ENCODE measurements around the gene S100Z.
A peak's percentile ranks its signal among the peaks of the same experiment; 100 is the strongest.
"Not testable (repeated sequence)": the region's sequence is repeated elsewhere in the genome, so short reads cannot be mapped to it uniquely, and the experiment has no call there.

S100Z gene

DNA sequence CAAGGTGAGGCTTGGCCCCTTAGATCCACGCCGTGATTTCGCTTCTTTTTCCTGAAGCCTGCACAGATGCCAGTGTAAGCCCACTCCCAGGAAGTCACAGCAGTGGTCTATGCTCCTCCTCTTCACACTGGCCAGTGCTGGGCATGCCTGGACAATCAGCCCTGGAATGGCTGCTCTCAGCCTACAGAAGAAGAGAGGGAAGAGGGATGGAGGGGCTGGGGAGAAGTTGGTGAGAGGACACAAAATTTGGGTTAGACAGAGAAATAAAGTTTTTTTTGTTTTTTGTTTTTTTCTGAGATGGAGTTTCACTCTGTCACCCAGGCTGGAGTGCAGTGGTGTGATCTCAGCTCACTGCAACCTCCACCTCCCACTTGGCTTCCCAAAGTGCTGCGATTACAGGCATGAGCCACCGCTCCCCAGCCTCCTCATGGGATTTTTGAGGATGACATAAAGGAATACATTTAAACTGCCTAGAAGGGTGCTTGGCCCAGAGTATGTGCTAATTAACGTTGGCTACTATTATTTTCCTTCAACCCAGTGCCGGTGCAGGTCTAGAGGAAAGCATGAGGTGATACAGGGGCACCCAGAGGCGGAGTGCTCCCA is 830 bp downstream of the S100Z start:
- DNase-seq (ENCODE audit: insufficient read length, low spot score) (no peak), FAIRE-seq (no peak)
- no peak for TF ChIP-seq POLR2A (IDR thresholded peaks at IDR 0.05; ENCODE audit: low read depth, low read length)

GRCh38 chr5:76851728-76852369 is 2.0 kb downstream of the S100Z start:
- TF ChIP-seq POLR2A (IDR thresholded peaks at IDR 0.05; ENCODE audit: low read depth, low read length): no peak
- no peak for FAIRE-seq
- no peak for DNase-seq (ENCODE audit: insufficient read length, low spot score)

GRCh38 chr5:76852772-76853171 is 3.0 kb downstream of the S100Z start:
- TF ChIP-seq POLR2A (IDR thresholded peaks at IDR 0.05; ENCODE audit: low read depth, low read length): no peak
- no peak for DNase-seq (ENCODE audit: insufficient read length, low spot score)
- FAIRE-seq: no peak

- DNase-seq (ENCODE audit: insufficient read length, low spot score); FAIRE-seq: not testable (repeated sequence)
These were observed 3.9 kb downstream of the S100Z start for GRCh38 chr5:76853741-76854140.

DNA sequence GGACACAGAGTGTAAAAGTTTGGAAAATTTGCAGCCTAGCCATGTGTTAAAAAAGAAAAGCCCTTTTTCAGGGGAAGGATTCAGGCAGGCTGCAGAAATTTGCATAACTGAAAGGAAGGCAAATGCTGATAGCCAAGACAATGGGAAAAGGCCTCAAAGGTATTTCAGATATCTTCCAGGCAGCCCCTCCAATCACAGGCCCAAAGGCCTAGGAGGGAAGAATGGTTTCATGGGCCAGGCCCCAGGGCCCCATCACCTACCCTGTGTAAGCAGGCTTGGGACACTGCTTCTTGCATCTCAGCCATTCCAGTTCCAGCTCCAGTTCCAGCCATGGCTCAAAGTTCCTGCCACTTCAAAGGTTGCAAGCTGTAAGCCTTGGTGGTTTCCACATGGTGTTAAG is 4.8 kb downstream of the S100Z start:
- TF ChIP-seq POLR2A (IDR thresholded peaks at IDR 0.05; ENCODE audit: low read depth, low read length): no peak
- FAIRE-seq: no peak

DNA sequence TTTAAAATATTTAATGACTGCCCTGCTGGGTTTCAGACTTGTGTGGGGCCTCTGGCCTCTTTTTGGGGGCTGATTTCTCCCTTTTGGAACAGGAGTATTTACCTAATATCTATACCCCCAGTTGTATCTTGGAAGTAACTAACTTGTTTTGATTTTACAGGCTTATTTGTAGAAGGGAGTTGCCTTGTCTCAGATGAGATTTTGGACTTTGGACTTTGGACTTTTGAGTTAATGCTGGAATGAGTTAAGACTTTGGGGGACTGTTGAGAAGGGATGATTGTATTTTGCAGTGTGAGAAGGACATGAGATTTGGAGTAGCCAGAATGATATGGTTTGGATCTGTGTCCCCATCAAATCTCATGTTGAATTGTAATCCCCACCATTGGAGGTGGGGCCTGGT is 5.7 kb downstream of the S100Z start:
- not testable (repeated sequence) for FAIRE-seq

More for the DNA sequence above, 4.8 kb downstream of the S100Z start:
- no peak for DNase-seq (ENCODE audit: insufficient read length, low spot score)

DNA sequence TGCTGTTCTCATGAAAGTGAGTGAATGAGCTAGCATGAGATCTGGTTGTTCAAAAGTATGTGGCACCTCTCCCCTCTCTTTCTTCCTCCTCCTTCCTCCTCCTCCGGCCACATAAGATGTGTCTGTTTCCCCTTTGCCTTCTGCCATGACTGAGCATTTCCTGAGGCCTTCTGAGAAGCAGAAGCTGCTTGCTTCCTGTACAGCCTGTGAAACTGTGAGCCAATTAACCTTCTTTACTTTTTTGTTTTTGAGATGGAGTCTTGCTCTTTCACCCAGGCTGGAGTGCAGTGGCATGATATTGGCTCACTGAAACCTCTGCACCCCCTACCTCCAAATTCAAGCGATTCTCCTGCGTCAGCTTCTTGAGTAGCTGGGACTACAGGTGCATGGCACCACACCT is 6.1 kb downstream of the S100Z start:
- DNase-seq (ENCODE audit: insufficient read length, low spot score): no peak
- no peak for TF ChIP-seq POLR2A (IDR thresholded peaks at IDR 0.05; ENCODE audit: low read depth, low read length)
- FAIRE-seq: no peak

More for the DNA sequence above, 5.7 kb downstream of the S100Z start:
- DNase-seq (ENCODE audit: insufficient read length, low spot score): not testable (repeated sequence)

DNA sequence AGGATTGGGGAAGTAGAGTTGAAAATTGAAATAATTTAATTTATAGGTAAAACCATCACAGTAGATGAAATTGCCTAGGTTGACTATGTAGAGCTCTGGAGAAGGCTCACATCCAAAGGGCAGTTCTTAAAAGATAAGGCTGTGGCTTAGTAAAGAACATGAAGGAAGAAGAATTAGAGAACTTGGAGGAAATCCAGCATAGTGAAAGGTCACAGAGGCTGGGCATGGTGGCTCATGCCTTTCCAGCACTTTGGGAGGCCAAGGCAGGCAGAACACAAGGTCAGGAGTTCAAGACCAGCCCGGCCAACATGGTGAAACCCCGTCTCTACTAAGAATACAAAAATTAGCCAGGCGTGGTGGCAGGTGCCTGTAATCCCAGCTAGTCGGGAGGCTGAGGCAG is 7.0 kb downstream of the S100Z start:
- not testable (repeated sequence) for FAIRE-seq; DNase-seq (ENCODE audit: insufficient read length, low spot score)

DNA sequence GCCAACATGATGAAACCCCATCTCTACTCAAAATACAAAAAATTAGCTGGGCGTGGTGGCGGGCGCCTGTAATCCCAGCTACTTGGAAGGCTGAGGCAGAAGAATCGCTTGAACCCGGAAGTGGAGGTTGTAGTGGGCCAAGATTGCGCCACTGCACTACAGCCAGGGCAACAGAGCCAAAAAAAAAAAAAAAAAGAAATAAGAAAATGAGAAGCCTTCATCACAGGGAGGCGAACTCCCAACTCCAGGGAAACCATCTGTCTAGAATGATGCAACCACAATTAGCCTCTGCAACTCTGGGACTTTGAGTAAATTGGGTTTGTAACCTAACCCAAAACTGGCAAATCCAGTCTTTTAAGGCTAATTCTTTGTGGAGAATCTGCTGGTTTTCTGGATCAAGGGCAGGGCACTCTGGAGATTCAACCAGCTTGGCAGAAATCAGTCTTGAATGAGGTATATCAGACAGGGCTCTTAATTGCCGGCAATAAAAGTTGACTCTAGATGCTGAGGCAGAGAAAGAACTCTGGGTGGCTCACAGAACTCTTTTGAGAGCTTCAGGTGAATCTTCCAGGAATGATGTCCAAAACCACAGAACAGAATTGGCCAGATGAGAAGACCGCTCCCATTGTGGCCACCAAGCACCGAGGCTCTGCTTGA is 9.9 kb downstream of the S100Z start:
- FAIRE-seq (no peak), DNase-seq (ENCODE audit: insufficient read length, low spot score) (no peak)
- no peak for TF ChIP-seq POLR2A (IDR thresholded peaks at IDR 0.05; ENCODE audit: low read depth, low read length)

GRCh38 chr5:76861612-76862011 is 11.8 kb downstream of the S100Z start:
- FAIRE-seq (no peak), DNase-seq (ENCODE audit: insufficient read length, low spot score) (no peak)
- no peak for TF ChIP-seq POLR2A (IDR thresholded peaks at IDR 0.05; ENCODE audit: low read depth, low read length)

GRCh38 chr5:76863001-76863400 is 13.2 kb downstream of the S100Z start:
- TF ChIP-seq POLR2A (IDR thresholded peaks at IDR 0.05; ENCODE audit: low read depth, low read length): no peak
- FAIRE-seq (no peak), DNase-seq (ENCODE audit: insufficient read length, low spot score) (no peak)

- TF ChIP-seq POLR2A (IDR thresholded peaks at IDR 0.05; ENCODE audit: low read depth, low read length): no peak
- DNase-seq (ENCODE audit: insufficient read length, low spot score) (no peak), FAIRE-seq (no peak)
These were observed 16.7 kb downstream of the S100Z start for GRCh38 chr5:76866503-76866902.

DNA sequence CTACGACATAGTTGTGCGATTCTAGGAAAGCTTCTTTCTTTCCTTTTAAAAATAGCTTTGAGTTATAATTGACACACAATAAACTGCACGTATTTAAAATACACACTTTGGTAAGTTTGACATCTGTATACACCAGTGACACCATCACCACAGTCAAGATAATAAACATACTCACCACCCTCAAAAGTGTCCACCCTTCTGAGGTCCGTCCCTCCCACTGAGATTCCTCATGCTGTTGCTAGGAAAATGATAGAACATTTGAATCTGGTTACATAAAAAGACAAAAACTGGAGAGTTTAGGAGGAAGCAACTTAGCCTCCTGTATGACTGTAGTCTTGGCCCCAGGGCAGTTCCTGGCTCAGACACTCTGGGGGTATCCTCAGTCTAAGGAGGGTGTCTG is 17.2 kb downstream of the S100Z start:
- FAIRE-seq: no peak
- DNase-seq (ENCODE audit: insufficient read length, low spot score): no peak
- no peak for TF ChIP-seq POLR2A (IDR thresholded peaks at IDR 0.05; ENCODE audit: low read depth, low read length)

GRCh38 chr5:76867827-76868693 is 18.2 kb downstream of the S100Z start:
- TF ChIP-seq POLR2A (IDR thresholded peaks at IDR 0.05; ENCODE audit: low read depth, low read length): no peak
- FAIRE-seq (no peak), DNase-seq (ENCODE audit: insufficient read length, low spot score) (peak; percentile 32)

All from H54 (cell line).